Endothelial cell of umbilical vein (primary cell): ENCODE results near the gene RAD51B. TPM values are rescaled to one million over a fixed set of nuclear protein-coding genes. Genes with fewer than 3 reads are reported as not detected.

Experiments used
- BruUV-seq: library from RNA; stranded (reverse); fragments of 400-500 nt; replicated peaks from 2 replicates; lab custom pipeline; 2021; lab: Mats Ljungman, UMichigan
- CTCF ChIA-PET: fragments of 300-600, 350-600 bp; sonication (Branson Sonifier 250); formaldehyde crosslinking; loops from one replicate; lab custom pipeline; 2021; ENCODE audit warnings: antibody characterized with exemption, inconsistent platforms; lab: Charles Lee
- POLR2A ChIA-PET: fragments of 300-600, 350-600 bp; sonication (Branson Sonifier 250); formaldehyde crosslinking; loops from one replicate; lab custom pipeline; 2021; ENCODE audit warnings: antibody characterized with exemption, inconsistent platforms; lab: Charles Lee
- DNase-seq: peaks from one replicate; pipeline ENCODE4 v3.0.0-alpha.2; 2011; ENCODE audit warnings: low read depth, low spot score
- FAIRE-seq: peaks from 2 replicates; lab custom pipeline; 2011; peaks lifted over from hg19 to GRCh38; lab: Jason Lieb, UNC
- H2AFZ ChIP-seq: 2 replicates; pipeline ENCODE4 v1.6.0; 2012; ENCODE audit warnings: low read depth, low read length, control low read depth, inconsistent platforms
- H3K27ac ChIP-seq: 2 replicates; pipeline ENCODE4 v1.5.1; 2011; ENCODE audit warnings: low read depth, mild to moderate bottlenecking, control low read depth, low read length, moderate library complexity; ENCODE audit not compliant: insufficient read depth
- H3K27me3 ChIP-seq, 2 experiments: 2 replicates each; pipeline versions ENCODE4 v1.6.0 to v1.6.1; 2011; ENCODE audit warnings: low read length in 2 of 2, mixed read lengths in 1 of 2; ENCODE audit not compliant: control insufficient read depth in 2 of 2, insufficient read depth in 2 of 2
- H3K36me3 ChIP-seq, 2 experiments: 2 replicates in 1 of 2; 3 replicates in 1 of 2; pipeline ENCODE4 v1.5.1; 2011; ENCODE audit warnings: low read length in 2 of 2, mild to moderate bottlenecking in 1 of 2, moderate library complexity in 1 of 2; ENCODE audit not compliant: control insufficient read depth in 2 of 2, insufficient read depth in 2 of 2; ENCODE audit errors: extremely low read depth in 1 of 2
- H3K4me1 ChIP-seq: 3 replicates; pipeline ENCODE4 v1.5.1; 2011; ENCODE audit warnings: mild to moderate bottlenecking, low read length; ENCODE audit not compliant: control insufficient read depth, insufficient read depth; ENCODE audit errors: extremely low read depth
- H3K4me2 ChIP-seq: 2 replicates; pipeline ENCODE4 v1.6.1; 2011; ENCODE audit warnings: low read length, control low read depth, mixed read lengths; ENCODE audit not compliant: insufficient read depth
- H3K4me3 ChIP-seq, 3 experiments: fragments of 200-600 bp in 1 of 3; sonication (generic), shearing (Covaris generic) in 1 of 3; replicated peaks in 1 of 3; 2 replicates each; pipeline ENCODE4 v1.5.1; 2011 to 2016; ENCODE audit warnings: control low read depth in 3 of 3, low read length in 3 of 3, mild to moderate bottlenecking in 2 of 3, inconsistent platforms in 1 of 3, low read depth in 1 of 3, moderate library complexity in 1 of 3; ENCODE audit not compliant: insufficient read depth in 1 of 3
- H3K79me2 ChIP-seq: 2 replicates; pipeline ENCODE4 v1.6.0; 2012; ENCODE audit warnings: low read length, inconsistent platforms; ENCODE audit not compliant: control insufficient read depth, insufficient read depth
- H3K9ac ChIP-seq: replicated peaks from 2 replicates; pipeline ENCODE3; 2011; ENCODE audit warnings: low read length, control low read depth; ENCODE audit not compliant: insufficient read depth; ENCODE audit errors: extremely low read depth
- H3K9me1 ChIP-seq: replicated peaks from 3 replicates; pipeline ENCODE4 v1.6.0; 2011; ENCODE audit warnings: mild to moderate bottlenecking, low read length; ENCODE audit not compliant: control insufficient read depth, insufficient read depth; ENCODE audit errors: extremely low read depth
- H3K9me3 ChIP-seq: replicated peaks from 2 replicates; pipeline ENCODE4 v1.5.1; 2012; ENCODE audit warnings: low read length, inconsistent platforms; ENCODE audit not compliant: control insufficient read depth, insufficient read depth
- H4K20me1 ChIP-seq: replicated peaks from 2 replicates; pipeline ENCODE3; 2011; ENCODE audit warnings: mild to moderate bottlenecking, low read length; ENCODE audit not compliant: control insufficient read depth, insufficient read depth; ENCODE audit errors: extremely low read depth
- EZH2 ChIP-seq: IDR thresholded peaks from 2 replicates; pipeline ENCODE4 v1.6.1; 2012; ENCODE audit warnings: borderline replicate concordance, low read depth, mild to moderate bottlenecking, moderate library complexity, low read length, inconsistent platforms; ENCODE audit not compliant: severe bottlenecking
- FOS ChIP-seq: IDR thresholded peaks from 2 replicates; pipeline ENCODE4 v1.6.1; 2011; ENCODE audit warnings: mild to moderate bottlenecking, low read length, moderate library complexity, borderline replicate concordance; ENCODE audit not compliant: insufficient read depth
- GATA2 ChIP-seq: IDR thresholded peaks from 2 replicates; pipeline ENCODE4 v1.7.0; 2011; ENCODE audit warnings: low read depth, mild to moderate bottlenecking, moderate library complexity, mixed read lengths, low read length; ENCODE audit not compliant: insufficient read length, insufficient read depth
- JUN ChIP-seq: IDR thresholded peaks from 2 replicates; pipeline ENCODE4 v1.6.1; 2011; ENCODE audit warnings: borderline replicate concordance, low read depth; ENCODE audit not compliant: insufficient read length, insufficient read depth
- POLR2A ChIP-seq: IDR thresholded peaks from 2 replicates; pipeline ENCODE4 v1.6.1; 2012; ENCODE audit warnings: low read depth, mild to moderate bottlenecking, control low read depth, low read length
- dilution Hi-C: fragments of 300-500 bp; cut with MboI; formaldehyde crosslinking; loops from one replicate; pipeline ENCODE4 v1.15.0; 2019; ENCODE audit warnings: low sequenced_read_pairs; ENCODE audit not compliant: extremely low pct_ligation_motif_present
- intact Hi-C: fragments of 100-400 bp; cut with micrococcal nuclease; formaldehyde crosslinking; loops from one replicate; pipeline ENCODE4 v1.10.0; 2022
- polyA plus RNA-seq, 4 experiments: library from polyadenylated mRNA; depleted of rRNA in 3 of 4; stranded (reverse) in 3 of 4; unstranded in 1 of 4; fragments of >200 nt; gene quantifications; 2 replicates each; pipeline versions ENCODE4 v1.2.1 to v1.2.3, GENCODE V29; 2011 to 2012; ENCODE audit warnings: missing spikeins in 1 of 4
- total RNA-seq: library from RNA; stranded (reverse); gene quantifications from 2 replicates; pipeline ENCODE4 v1.2.3, GENCODE V29; 2021

Gene RAD51B
- total and polyA plus RNA-seq, 2 donors (not counting 3 experiments of a cell fraction or from before 2014, with no cell fraction given): 3.9 to 19.0 TPM

- dilution Hi-C loops (no loop called here), intact Hi-C loops (no loop called here)
- no peaks in the 10 kb centered on the region for H3K9me1 ChIP-seq
- no peak for TF ChIP-seq FOS
- no peak for TF ChIP-seq JUN
- TF ChIP-seq POLR2A: no peak
- no peak for TF ChIP-seq GATA2
- H3K9me3 ChIP-seq: no peaks in the 10 kb centered on the region
- no peak overlapping the region for H3K4me3 ChIP-seq
- H3K4me2 ChIP-seq: no peak overlapping the region
- H3K27me3 ChIP-seq: no peaks in the 10 kb centered on the region
- no peak overlapping the region for H3K27ac ChIP-seq
- H4K20me1 ChIP-seq: no peaks in the 10 kb centered on the region
- no peaks in the 10 kb centered on the region for H3K79me2 ChIP-seq
- H2AFZ ChIP-seq: no peak overlapping the region
- no peak for FAIRE-seq
- POLR2A ChIA-PET: no interaction called here
- CTCF ChIA-PET: no interaction called here
- no TSS peak for BruUV-seq
- DNase-seq: no peak
- H3K9ac ChIP-seq: no peak overlapping the region
- peaks cover 12% of the 10 kb centered on the region for H3K4me1 ChIP-seq
- H3K36me3 ChIP-seq: no peaks in the 10 kb centered on the region
Measured at GRCh38 chr14:68668531-68668930, 849.0 kb downstream of the RAD51B start.

DNA sequence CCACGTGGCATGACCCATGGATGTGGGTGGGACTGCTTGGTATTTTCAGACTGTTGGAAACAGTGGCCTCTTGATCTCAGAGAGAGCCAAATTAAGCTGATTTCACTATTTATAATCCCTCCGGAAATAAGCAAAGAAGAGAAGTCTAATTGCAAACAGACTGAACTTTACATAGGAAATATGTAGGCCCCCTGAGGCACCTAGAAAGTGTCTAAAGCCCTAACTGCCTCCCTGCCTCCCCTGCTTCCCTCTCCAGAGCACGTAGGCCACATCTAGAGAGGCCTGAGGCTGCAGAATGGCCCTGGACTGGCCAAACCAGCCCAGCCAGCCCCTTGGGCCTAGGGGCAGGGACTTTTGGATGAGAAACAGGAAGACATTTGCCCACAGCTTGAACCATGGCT, 849.5 kb downstream of the RAD51B start:
- no peak overlapping the region for H3K4me3 ChIP-seq
- H3K4me1 ChIP-seq: peaks cover 12% of the 10 kb centered on the region
- TF ChIP-seq EZH2: no peak
- H3K27me3 ChIP-seq: no peaks in the 10 kb centered on the region
- no peak overlapping the region for H3K4me2 ChIP-seq
- intact Hi-C loops: no loop called here
- BruUV-seq: no TSS peak
- H3K9me3 ChIP-seq: no peaks in the 10 kb centered on the region
- DNase-seq (no peak), FAIRE-seq (no peak)
- ChIA-PET CTCF (no interaction called here), POLR2A (no interaction called here)
- no peak overlapping the region for H3K27ac ChIP-seq
- no peak overlapping the region for H3K9ac ChIP-seq
- H3K9me1 ChIP-seq: no peaks in the 10 kb centered on the region
- no peaks in the 10 kb centered on the region for H4K20me1 ChIP-seq
- no peaks in the 10 kb centered on the region for H3K36me3 ChIP-seq
- no peak overlapping the region for H2AFZ ChIP-seq
- dilution Hi-C loops: no loop called here
- H3K79me2 ChIP-seq: no peaks in the 10 kb centered on the region
